HL-60/S4 treated with retinoic acid at 250 ng/mL for 4 days and 3 days (cell line): Measurements from ENCODE around the gene SMARCAD1.

Experiments
- in situ Hi-C: fragments of 300-500 bp; cut with MboI; formaldehyde crosslinking; loops from 2 replicates; pipeline ENCODE4 v1.7.0; 2022; ENCODE audit warnings: low sequenced_read_pairs

The SMARCAD1 gene

DNA sequence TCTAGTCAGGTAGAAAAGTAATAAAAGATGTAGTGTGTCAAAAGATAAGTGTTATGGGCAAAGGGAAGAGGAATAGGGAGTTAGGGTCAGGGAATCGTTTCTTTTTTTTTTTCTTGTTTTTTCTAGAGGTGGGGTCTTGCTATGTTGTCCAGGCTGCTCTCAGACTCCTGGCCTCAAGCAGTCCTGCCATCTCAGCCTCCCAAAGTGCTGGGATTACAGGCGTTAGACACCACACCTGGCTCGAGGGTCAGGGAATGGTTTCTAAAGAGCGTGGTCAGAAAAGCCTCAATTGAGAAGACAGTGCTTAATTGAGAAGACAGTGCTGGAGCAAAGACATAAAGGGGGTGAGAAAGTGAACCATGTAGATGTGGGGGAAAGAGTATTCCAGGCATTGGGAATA, 19.1 kb downstream of the SMARCAD1 start:
- in situ Hi-C loops, result no loop called here

DNA sequence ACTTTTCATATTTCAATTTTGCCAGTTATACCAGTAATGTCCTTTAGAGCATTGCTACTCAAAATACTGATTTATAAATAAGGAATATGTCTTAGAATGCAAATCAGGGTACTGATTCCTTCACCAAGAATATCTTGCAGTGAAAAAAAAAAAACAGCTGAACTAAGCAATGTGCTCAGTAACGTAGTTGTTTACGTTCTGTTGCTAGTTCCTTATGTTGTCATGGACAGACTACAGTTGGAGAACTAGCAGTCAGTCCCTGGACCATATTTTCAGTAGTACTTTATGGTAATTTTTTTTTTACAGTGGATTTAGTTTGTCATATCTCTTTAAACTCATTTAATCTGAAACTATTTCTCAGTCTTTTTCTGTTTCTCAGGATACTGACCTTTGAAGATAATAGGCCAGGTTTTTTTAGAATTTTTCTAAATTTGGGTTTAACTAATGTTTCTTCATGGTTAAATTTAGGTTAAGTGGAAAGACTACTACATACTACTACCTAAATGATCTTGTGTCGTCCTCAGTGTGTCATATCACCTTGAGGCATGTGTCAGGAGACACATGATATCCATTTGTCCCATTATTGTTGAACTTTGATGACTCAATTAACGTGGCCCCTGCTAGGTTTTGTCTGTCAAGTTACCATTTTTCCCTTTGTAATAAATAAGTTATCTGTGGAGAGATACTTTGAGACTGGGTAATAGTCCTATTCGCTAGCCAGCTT, 21.0 kb downstream of the SMARCAD1 start:
- in situ Hi-C loops, result no loop called here

DNA sequence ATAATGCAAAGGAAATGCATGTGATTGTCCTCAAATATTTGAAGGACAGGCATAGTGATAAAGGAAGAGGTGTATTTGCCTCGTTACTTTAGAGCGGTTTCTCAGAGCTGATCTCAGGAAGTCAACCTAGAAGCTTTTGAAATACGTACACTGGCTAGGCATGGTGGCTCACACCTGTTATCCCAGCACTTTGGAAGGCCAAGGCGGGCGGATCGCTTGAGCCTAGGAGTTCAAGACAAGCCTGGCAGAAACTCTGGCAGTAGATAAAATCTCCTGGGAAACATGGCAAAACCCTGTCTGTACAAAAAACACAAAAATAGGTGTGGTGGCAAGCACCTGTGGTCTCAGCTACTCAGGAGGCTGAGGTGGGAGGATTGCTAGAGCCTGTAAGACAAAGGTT, 24.9 kb downstream of the SMARCAD1 start:
- in situ Hi-C loops, result no loop called here

DNA sequence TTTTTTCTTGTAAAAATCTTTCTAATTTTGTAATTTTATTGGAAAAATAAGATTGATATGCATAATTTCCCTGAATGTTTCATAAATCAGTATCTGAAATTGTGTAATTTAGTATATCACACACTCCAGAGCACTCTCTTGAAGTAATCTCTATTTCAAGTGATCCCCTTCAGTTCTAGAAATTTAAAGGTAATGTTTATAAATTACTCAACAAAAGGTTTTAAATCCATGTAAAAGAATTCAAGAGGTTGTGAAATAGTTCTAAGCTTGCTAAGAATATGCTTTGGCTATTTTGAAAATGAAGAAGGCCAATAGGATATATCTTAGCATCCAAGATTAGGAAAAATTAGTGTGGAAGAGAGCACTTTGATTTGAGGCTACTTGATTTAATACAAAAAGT, 28.2 kb downstream of the SMARCAD1 start:
- in situ Hi-C loops, result no loop called here

DNA sequence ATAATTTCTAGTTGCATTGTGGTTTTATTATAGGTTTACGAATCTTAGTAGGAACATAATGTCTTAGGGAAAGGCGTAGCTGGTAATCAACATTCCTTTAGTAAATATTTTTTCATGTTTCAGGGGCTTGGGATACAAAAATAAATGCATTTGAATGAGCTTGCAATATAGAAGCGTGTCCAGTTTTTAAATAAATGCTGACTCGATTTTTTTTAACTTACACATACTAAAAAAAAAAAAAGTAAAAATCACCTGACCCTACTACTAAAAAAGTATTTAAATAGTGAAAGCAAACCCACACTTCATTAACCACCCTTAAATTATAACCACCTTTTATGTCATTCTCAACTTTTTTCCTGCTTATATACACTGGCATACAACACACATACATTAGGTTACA, 29.6 kb downstream of the SMARCAD1 start:
- in situ Hi-C loops, result no loop called here

GRCh38 chr4:94238160-94238559, 30.5 kb downstream of the SMARCAD1 start:
- in situ Hi-C loops, result no loop called here

DNA sequence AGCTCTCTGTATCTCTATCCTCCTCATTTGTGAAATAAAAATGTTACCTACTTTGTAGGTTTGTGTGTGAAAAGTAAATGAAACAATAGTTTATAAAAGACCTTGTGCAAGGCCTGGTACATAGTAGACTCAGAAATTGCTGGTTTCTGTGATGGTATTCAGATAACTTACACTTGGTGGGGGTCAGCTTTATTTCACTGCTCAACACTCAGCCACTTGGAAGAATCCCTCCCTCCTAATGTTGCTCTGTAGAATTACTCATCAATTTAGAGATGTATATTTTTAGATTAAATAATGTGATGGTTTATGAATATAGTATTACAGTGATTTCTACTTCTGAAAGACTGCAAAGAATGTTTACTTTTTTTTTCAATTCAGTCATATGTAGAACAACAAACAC, 32.7 kb downstream of the SMARCAD1 start:
- in situ Hi-C loops, result no loop called here

DNA sequence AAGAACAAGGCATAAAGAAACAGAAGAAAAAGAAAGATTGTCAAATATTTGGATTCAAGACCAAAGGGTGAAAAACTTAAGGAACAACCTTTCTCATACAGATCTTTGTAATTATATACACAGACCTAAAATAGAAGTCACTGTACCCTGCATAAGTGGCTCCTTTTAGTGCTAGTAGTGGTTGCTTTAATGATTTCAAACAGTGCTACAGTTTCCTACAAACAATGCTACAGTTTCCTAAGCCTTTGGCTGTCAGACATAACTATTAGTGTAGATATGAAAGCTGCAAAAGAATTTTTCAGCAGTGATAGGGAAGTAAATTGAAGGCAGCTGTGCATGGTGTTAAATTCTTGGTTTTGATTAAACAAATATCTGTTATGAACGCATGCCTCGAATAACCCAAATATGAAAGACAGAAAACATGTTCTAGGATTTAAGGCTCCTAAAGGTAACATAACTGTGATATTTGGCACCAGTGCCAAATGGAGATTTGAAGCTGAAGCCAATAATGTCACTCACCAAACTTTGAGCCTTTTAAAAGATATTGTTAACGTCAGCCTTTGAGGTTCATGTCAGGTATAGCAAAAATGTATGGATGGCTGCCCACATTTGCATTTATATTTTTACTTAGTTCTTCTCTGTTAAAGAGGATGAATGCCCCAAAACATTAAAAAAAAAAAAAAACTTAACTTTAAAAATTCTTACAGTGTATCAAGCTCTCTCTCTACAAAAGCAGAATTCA, 36.6 kb downstream of the SMARCAD1 start:
- in situ Hi-C loops, result no loop called here

DNA sequence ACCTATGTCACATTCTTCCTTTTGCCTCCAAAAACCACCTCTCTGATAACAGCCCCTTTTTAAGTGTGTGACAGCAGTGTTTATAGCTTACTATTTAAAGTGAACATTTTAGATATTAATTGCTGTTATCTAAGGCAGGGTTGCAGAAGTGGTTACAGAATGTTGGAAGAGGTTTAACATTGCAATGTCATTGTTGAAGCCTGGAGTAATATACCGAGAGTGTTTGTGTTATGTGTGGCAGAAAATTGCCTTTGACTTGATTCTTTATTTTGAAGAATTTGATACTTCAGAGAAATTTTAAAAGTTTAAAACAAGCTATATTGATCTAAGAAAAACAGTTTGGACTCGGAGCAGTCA, 37.1 kb downstream of the SMARCAD1 start:
- in situ Hi-C loops, result no loop called here

- in situ Hi-C loops, result no loop called here
These were observed 43.4 kb downstream of the SMARCAD1 start for GRCh38 chr4:94251094-94251493.

GRCh38 chr4:94253036-94253435, 45.4 kb downstream of the SMARCAD1 start:
- in situ Hi-C loops, result no loop called here

DNA sequence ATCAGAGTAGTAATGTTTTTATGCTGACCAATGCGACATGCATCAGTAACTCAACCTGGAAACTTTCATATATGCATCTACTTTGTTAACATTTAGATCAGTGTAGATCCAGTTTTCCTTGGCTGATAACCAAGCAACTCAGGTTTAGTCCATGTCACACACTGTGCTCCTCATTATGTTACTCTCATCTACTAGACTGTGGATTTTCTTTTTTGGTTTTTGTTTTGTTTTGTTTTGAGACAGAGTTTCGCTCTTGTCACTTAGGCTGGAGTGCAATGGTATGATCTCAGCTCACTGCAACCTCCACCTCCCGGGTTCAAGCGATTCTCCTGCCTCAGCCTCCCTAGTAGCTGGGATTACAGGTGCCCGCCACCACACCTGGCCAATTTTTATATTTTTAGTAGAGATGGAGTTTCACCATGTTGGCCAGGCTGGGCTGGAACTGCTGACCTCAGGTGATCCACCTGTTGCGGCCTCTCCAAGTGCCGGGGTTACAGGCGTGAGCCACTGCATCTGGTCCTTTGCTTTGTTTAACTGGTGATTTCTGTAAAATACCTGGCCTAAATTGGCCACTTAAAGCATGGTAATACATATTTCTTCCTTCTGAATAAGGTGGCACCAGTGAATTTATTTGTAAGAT, 48.6 kb downstream of the SMARCAD1 start:
- in situ Hi-C loops, result no loop called here

DNA sequence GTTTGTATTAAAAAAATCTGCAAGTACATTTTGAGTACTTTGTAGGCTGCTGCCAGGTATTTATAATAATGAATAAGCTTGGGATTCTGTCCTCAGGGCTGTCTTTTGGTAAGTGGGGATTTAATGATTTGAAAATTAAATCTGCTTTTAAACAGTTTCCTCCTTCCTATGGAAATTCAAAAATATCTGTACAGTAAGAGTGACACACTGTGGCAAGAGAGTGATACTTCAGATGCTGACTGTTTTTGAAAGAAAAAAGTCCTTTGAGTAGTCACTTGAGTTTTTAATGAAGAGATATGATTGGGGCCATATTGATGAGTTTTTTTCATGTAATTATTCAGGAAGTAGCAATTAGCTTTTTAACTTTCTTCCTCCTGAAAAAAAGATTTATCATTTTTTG, 49.2 kb downstream of the SMARCAD1 start:
- in situ Hi-C loops, result no loop called here

GRCh38 chr4:94262163-94263016, 54.7 kb downstream of the SMARCAD1 start:
- in situ Hi-C loops, result no loop called here

DNA sequence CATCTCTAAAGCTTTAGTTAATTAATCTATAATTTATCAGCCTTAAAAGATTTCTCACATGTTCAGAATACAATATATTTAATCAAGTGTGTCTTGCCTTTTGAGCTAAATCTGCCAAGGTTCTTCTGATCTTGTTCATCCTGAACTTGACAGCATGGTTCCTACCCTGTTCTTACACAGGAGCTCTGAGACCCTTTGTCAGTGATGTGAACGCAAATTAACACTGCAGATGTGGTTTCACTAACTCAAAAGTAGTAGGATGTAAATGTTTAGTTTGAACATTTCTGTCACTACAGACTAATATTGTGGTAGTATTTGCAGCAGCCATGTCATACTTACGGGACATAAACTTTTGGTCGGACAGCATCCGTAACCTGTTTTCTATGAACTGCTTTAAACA, 59.4 kb downstream of the SMARCAD1 start:
- in situ Hi-C loops, result no loop called here

GRCh38 chr4:94271248-94271647, 63.6 kb downstream of the SMARCAD1 start:
- in situ Hi-C loops, result no loop called here

GRCh38 chr4:94274912-94275311, 67.2 kb downstream of the SMARCAD1 start:
- in situ Hi-C loops, result no loop called here

DNA sequence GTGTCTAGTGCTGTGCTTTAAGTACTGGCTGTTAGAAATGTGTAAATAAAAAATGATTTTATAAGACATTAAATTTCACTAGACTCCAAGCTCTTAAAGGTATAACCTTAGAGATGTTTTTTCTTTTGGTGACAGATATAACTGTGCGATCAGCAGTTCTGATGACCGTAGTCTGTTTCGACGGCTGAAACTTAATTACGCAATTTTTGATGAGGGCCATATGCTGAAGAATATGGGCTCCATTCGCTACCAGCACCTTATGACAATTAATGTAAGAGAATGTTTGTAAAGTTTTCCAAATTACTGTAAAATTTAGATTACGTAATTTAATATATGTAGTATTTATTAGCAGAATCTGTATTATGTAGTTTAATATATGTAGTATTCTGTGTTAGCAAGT, 68.5 kb downstream of the SMARCAD1 start:
- in situ Hi-C loops, result no loop called here

DNA sequence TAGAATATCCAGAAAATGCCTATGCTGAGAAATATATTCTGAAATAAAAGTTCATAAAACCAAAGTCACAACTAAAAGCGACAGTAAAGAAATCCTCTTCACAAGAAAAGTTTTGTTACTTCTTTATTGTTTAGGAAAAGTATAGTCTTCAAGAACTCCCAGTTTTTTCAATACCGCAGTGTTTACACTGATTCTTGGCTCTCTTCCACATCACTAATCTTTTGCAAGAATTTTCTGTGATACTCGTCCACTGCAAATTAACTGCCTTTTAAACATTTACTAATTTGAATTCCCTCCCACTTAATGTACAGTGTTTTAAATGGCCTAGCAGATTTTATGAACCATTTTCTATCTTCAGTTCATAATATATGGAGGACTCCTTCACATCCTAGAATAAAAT, 69.9 kb downstream of the SMARCAD1 start:
- in situ Hi-C loops, result no loop called here

GRCh38 chr4:94278781-94279180, 71.1 kb downstream of the SMARCAD1 start:
- in situ Hi-C loops, result no loop called here

DNA sequence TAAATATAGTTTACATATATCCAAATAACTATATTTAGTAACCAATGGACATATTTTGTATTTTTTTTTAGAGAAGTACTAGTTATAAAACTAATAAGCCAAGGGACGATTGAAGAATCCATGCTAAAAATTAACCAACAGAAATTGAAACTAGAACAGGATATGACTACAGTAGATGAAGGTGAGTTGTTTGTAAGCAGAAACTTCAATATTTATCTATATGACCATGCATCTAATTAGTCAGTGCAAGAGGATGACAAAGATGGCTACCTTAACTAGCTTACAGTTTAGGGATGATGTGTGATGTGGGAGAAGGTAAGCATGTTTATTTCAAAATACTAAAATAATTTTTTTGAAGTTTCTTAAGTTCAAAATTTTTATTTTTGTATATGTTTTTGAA, 77.2 kb downstream of the SMARCAD1 start:
- in situ Hi-C loops, result no loop called here
